Measurements from ENCODE around the gene UPP1. TPM values are rescaled to one million over a fixed set of nuclear protein-coding genes. Genes with fewer than 3 reads are reported as not detected.

Gene UPP1
- total and polyA plus RNA-seq, 2 of the 13 experiments (the other 11 are each of a cell fraction or from before 2014, with no cell fraction given): 5.7 to 9.8 TPM

GRCh38 chr7:48091506-48092433 lies 2.7 kb downstream of the UPP1 start (continued):
- TF ChIP-seq ZBTB34 (CRISPR knock-in tag; IDR thresholded peaks at IDR 0.05): no peak
- no peak for TF ChIP-seq ZNF891 (CRISPR knock-in tag; IDR thresholded peaks at IDR 0.05)

- no peak overlapping the region for H2AFZ ChIP-seq (ENCODE audit: low read length)
- no peaks in the 10 kb centered on the region for H3K9me3 ChIP-seq (ENCODE audit: low read length)
- no peak overlapping the region for H3K4me3 ChIP-seq (replicated peaks in 1 of 3; ENCODE audit: insufficient read depth in 1 of 3, low read depth in 2 of 3, low read length in 3 of 3)
- in situ Hi-C loops (cut with HindIII; ENCODE audit: extremely low pct_ligation_motif_present, low pct_unique_long_range_greater_than_20kb): no loop called here
- WGBS (ENCODE audit: low lambda C conversion rate): 100% methylated on average over 3 of the region's 3 CpGs
- DNase-seq (ENCODE audit: low spot score) (no peak), ATAC-seq (no peak), FAIRE-seq (no peak)
- no peak overlapping the region for H3K4me2 ChIP-seq (ENCODE audit: low read depth, low read length)
- no TSS peak for BruUV-seq (replicated peaks)
- no peaks in the 10 kb centered on the region for H4K20me1 ChIP-seq (ENCODE audit: insufficient read depth, low read length)
- intact Hi-C loops (cut with micrococcal nuclease; ENCODE audit: unreplicated experiment): no loop called here
- CTCF ChIA-PET (ENCODE audit: low intra/inter-chr PET ratio, low total read pairs): no interaction called here
- peaks cover 3 to 8% of the 10 kb centered on the region in 2 experiments; a peak in 3 of 5 replicates for H3K36me3 ChIP-seq (replicated peaks in 1 of 2; ENCODE audit: control insufficient read depth in 1 of 2, insufficient read depth in 2 of 2, low read length in 2 of 2)
- H3K9ac ChIP-seq (ENCODE audit: insufficient read depth, low read depth, low read length): no peak overlapping the region
- POLR2A ChIA-PET: no interaction called here
- H3K79me2 ChIP-seq (ENCODE audit: insufficient read depth, low read length): no peaks in the 10 kb centered on the region
- H3K4me1 ChIP-seq (ENCODE audit: insufficient read depth, low read length): peaks cover 18% of the 10 kb centered on the region
- no peak overlapping the region for H3K27ac ChIP-seq (ENCODE audit: extremely low read length, insufficient read depth, low read length)
- no peaks in the 10 kb centered on the region for H3K27me3 ChIP-seq (ENCODE audit: control insufficient read depth in 1 of 2, insufficient read depth in 2 of 2, low read length in 2 of 2)
- TF ChIP-seq NR2F6 (IDR thresholded peaks at IDR 0.05) (no peak), NR2F6 (CRISPR knock-in tag; IDR thresholded peaks at IDR 0.05) (no peak), FOXM1 (CRISPR knock-in tag; IDR thresholded peaks at IDR 0.05) (no peak), CREM (IDR thresholded peaks at IDR 0.05) (no peak), CREM (CRISPR knock-in tag; IDR thresholded peaks at IDR 0.05) (no peak), XBP1 (CRISPR knock-in tag; IDR thresholded peaks at IDR 0.05) (no peak), HMGXB4 (CRISPR knock-in tag; IDR thresholded peaks at IDR 0.05; ENCODE audit: borderline replicate concordance in 1 of 2, low read depth in 1 of 2) (no peak), ZNF589 (CRISPR knock-in tag; conservative IDR thresholded peaks at IDR 0.05) (no peak), ZNF280D (CRISPR knock-in tag; IDR thresholded peaks at IDR 0.05) (no peak), ZNF878 (CRISPR knock-in tag; IDR thresholded peaks at IDR 0.05) (no peak), ZBTB37 (CRISPR knock-in tag; IDR thresholded peaks at IDR 0.05) (no peak)
Observed at GRCh38 chr7:48094861-48095293, 5.8 kb downstream of the UPP1 start.

Data from HepG2 (cell line).